Tibial artery (tissue), 4 donors: ENCODE measurements around the gene CLCA2.

Experiments used
- DNase-seq, 2 donors: peaks; one replicate each; pipeline ENCODE4 v3.0.0-alpha.2; 2019
- H3K27ac ChIP-seq, 2 donors: fragments of 200-600 bp; sonication (generic) in 1 of 2; 1 replicate in 1 of 2; 2 replicates in 1 of 2; pipeline ENCODE4 v1.5.1; 2018 to 2019; ENCODE audit warnings: mild to moderate bottlenecking in 1 of 2
- H3K27me3 ChIP-seq, 2 donors: fragments of 200-600 bp; sonication (generic) in 1 of 2; one replicate each; pipeline versions ENCODE4 v1.5.1 to v1.6.0; 2016 to 2019
- H3K36me3 ChIP-seq, 3 donors: fragments of 200-600 bp; sonication (generic) in 2 of 3; one replicate each; pipeline ENCODE4 v1.5.1; 2016 to 2019; ENCODE audit warnings: mild to moderate bottlenecking in 2 of 3
- H3K4me1 ChIP-seq, 4 donors: fragments of 200-600 bp; sonication (generic) in 2 of 4; 1 replicate in 3 of 4; 2 replicates in 1 of 4; pipeline ENCODE4 v1.5.1; 2016 to 2019
- H3K4me3 ChIP-seq, 2 donors: fragments of 200-600 bp; sonication (generic) in 1 of 2; 1 replicate in 1 of 2; 2 replicates in 1 of 2; pipeline ENCODE4 v1.5.1; 2018 to 2019; ENCODE audit warnings: mild to moderate bottlenecking in 2 of 2
- H3K9me3 ChIP-seq, 3 donors: fragments of 200-600 bp; sonication (generic) in 1 of 3; one replicate each; pipeline ENCODE4 v1.5.1; 2016 to 2019
- intact Hi-C: fragments of 100-400 bp; cut with DNase I; formaldehyde crosslinking; loops from one replicate; pipeline ENCODE4 v1.15.0; 2023; ENCODE audit warnings: low total_unique reads
- TF ChIP-seq, protein P1 (sequence below), 2 experiments: fragments of 200-600 bp in 1 of 2; fragments of 450-650 bp in 1 of 2; IDR thresholded peaks; one replicate each; pipeline ENCODE4 v1.5.1; 2017 to 2019; ENCODE audit warnings: antibody characterized with exemption in 2 of 2, mild to moderate bottlenecking in 1 of 2, moderate library complexity in 1 of 2

CLCA2 gene

DNA sequence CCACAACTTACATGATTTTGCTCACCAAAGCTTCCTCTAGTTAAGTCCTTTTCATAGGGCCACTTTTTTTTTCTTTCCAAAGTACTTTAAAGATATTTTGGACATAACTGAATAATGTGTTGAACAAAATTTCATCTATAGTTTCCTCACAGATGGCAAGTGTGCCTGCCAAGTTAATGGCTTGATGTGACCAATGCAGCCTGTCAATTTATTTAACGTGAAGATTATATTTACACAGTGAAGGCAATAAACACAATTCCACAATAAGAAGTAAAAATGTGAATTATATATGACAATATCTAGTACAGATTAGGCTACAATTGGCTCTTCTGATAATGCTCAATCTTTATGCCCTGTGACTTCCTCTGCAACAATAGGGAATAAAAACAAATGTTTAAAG lies 18.0 kb downstream of the CLCA2 start:
- no peaks in the 10 kb centered on the region for H3K36me3 ChIP-seq
- TF ChIP-seq, protein P1, sequence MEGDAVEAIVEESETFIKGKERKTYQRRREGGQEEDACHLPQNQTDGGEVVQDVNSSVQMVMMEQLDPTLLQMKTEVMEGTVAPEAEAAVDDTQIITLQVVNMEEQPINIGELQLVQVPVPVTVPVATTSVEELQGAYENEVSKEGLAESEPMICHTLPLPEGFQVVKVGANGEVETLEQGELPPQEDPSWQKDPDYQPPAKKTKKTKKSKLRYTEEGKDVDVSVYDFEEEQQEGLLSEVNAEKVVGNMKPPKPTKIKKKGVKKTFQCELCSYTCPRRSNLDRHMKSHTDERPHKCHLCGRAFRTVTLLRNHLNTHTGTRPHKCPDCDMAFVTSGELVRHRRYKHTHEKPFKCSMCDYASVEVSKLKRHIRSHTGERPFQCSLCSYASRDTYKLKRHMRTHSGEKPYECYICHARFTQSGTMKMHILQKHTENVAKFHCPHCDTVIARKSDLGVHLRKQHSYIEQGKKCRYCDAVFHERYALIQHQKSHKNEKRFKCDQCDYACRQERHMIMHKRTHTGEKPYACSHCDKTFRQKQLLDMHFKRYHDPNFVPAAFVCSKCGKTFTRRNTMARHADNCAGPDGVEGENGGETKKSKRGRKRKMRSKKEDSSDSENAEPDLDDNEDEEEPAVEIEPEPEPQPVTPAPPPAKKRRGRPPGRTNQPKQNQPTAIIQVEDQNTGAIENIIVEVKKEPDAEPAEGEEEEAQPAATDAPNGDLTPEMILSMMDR (IDR thresholded peaks at IDR 0.05) = no peak
- H3K27me3 ChIP-seq = no peaks in the 10 kb centered on the region
- H3K9me3 ChIP-seq = no peaks in the 10 kb centered on the region
- H3K4me3 ChIP-seq = no peak overlapping the region
- H3K4me1 ChIP-seq = no peaks in the 10 kb centered on the region
- DNase-seq = no peak
- H3K27ac ChIP-seq = no peak overlapping the region
- intact Hi-C loops = no loop called here

DNA sequence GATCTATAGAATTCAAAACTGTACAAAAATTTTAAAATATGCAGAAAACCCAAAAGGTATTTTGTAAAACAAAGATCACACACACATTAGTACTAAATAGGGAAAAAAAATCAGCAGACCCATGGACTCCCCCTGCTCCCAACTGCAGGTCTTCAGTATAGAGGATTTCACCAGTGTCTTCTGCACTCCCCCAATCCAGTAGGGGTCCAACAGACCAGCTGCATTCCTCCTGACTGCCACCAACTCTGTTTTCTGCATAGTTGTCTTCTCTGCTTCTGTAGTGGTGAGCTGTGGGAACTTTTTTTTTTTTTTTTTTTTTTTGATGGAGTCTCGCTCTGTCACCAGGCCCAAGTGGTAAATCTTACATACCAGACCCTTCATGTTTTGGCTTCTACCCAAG lies 21.9 kb downstream of the CLCA2 start:
- no peak overlapping the region for H3K4me3 ChIP-seq
- H3K27me3 ChIP-seq = no peaks in the 10 kb centered on the region
- no peaks in the 10 kb centered on the region for H3K36me3 ChIP-seq
- H3K4me1 ChIP-seq = no peaks in the 10 kb centered on the region
- DNase-seq = no peak
- intact Hi-C loops = no loop called here
- TF ChIP-seq, protein P1 (IDR thresholded peaks at IDR 0.05) = no peak
- no peaks in the 10 kb centered on the region for H3K9me3 ChIP-seq
- no peak overlapping the region for H3K27ac ChIP-seq

DNA sequence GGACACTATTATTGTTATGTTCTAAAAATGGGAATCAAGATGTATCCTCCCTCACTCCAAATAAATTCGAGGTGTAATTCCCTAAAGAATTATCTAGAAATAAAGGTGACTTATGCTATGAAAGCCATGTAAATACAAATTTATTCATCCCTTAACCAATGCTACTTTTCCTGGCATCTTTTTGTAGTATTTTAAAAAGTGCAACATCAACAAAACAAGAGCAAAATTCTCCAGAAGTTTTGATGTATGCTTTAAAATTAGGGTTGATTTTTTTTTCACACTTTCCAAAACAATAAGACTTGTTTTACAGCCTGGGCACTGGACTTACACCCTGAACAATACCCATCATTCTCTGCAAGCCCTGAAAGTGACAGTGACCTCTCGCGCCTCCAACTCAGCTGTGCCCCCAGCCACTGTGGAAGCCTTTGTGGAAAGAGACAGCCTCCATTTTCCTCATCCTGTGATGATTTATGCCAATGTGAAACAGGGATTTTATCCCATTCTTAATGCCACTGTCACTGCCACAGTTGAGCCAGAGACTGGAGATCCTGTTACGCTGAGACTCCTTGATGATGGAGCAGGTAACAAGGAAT lies 23.3 kb downstream of the CLCA2 start:
- no peak for DNase-seq
- Histone ChIP-seq H3K4me1 (no peaks in the 10 kb centered on the region), H3K36me3 (no peaks in the 10 kb centered on the region), H3K9me3 (no peaks in the 10 kb centered on the region), H3K27ac (no peak overlapping the region), H3K4me3 (no peak overlapping the region), H3K27me3 (no peaks in the 10 kb centered on the region)
- intact Hi-C loops = no loop called here
- TF ChIP-seq, protein P1 (IDR thresholded peaks at IDR 0.05) = no peak

DNA sequence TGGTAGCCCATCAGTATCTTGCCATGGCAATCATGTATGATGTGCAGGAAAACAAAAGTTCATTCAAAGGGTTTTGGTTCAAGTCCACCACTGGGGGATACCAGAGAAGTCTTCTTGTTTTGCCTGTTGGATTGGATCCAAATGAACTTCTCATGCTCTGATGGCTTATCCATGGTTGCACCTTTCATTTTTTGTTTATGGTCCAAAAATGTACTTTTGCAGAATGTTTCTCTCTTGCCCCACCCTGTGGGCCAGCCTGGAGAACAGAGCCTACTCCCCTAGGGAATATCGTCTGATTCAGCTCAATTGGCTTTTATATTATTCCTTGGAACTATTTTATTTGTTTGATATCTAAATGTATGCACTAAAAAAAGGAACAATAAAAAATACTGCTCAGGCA lies 24.7 kb downstream of the CLCA2 start:
- H3K9me3 ChIP-seq = no peaks in the 10 kb centered on the region
- H3K4me1 ChIP-seq = no peaks in the 10 kb centered on the region
- no peaks in the 10 kb centered on the region for H3K27me3 ChIP-seq
- intact Hi-C loops = no loop called here
- H3K36me3 ChIP-seq = no peaks in the 10 kb centered on the region
- H3K4me3 ChIP-seq = no peak overlapping the region
- no peak overlapping the region for H3K27ac ChIP-seq
- TF ChIP-seq, protein P1 (IDR thresholded peaks at IDR 0.05) = no peak
- DNase-seq = no peak

DNA sequence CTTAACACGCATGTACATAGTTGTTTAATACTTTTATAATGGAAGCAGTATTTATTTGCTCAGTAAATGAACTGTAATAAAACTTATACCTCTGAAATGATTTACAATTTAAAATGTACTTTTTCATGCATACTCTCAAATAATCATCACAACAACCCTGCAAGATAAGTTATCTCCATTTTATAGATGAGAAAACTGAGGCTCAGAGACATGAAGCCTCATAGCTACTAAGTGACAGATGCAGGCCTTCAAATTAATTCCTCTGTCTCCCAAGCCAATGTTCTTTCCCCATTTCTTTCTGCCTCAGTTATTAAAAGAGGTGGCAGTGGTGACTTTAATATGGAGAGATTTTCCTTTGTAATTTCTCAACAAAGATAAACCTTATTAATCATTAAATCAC lies 25.1 kb downstream of the CLCA2 start:
- no peak overlapping the region for H3K4me3 ChIP-seq
- H3K27ac ChIP-seq = no peak overlapping the region
- intact Hi-C loops = no loop called here
- TF ChIP-seq, protein P1 (IDR thresholded peaks at IDR 0.05) = no peak
- no peaks in the 10 kb centered on the region for H3K9me3 ChIP-seq
- DNase-seq = no peak
- no peaks in the 10 kb centered on the region for H3K27me3 ChIP-seq
- H3K4me1 ChIP-seq = no peaks in the 10 kb centered on the region
- H3K36me3 ChIP-seq = no peaks in the 10 kb centered on the region

DNA sequence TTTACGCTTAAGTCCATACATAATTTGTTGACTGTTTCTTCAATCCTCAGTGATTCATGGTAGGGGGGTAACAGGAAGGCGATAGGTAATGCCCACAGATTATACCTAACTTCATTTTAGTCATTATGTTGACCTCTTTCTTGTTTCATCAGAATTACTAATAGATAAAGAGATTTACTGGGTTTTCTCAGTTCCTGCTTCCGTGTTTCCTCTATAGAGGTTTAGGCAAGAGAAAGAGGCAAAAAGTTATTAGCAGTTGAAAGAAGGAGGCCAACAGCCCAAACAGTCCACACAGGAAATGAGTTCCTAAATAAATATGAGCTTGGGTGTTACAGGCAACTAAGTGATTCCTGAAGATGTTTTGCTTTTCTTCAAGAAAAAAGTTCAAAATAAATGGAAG lies 26.9 kb downstream of the CLCA2 start:
- DNase-seq = no peak
- H3K9me3 ChIP-seq = no peaks in the 10 kb centered on the region
- no peaks in the 10 kb centered on the region for H3K36me3 ChIP-seq
- H3K4me1 ChIP-seq = no peaks in the 10 kb centered on the region
- H3K27me3 ChIP-seq = no peaks in the 10 kb centered on the region
- TF ChIP-seq, protein P1 (IDR thresholded peaks at IDR 0.05) = no peak
- intact Hi-C loops = no loop called here
- no peak overlapping the region for H3K27ac ChIP-seq
- no peak overlapping the region for H3K4me3 ChIP-seq
